Calu3 (cell line): Measurements from ENCODE around the gene PRR15L. TPM values are rescaled to one million over a fixed set of nuclear protein-coding genes. Genes with fewer than 3 reads are reported as not detected.
A peak's percentile ranks its signal among the peaks of the same experiment; 100 is the strongest.

Experiments used
- BruUV-seq: library from RNA; stranded (reverse); fragments of 400-500 nt; replicated peaks from 2 replicates; lab custom pipeline; 2021; lab: Mats Ljungman, UMichigan
- CTCF ChIA-PET: fragments of 300-600 bp; sonication (Branson Sonifier 250); formaldehyde crosslinking; loops from one replicate; lab custom pipeline; 2022; ENCODE audit warnings: antibody characterized with exemption; lab: Charles Lee
- DNase-seq: peaks from one replicate; pipeline ENCODE4 v3.0.0; 2022
- H3K27ac Mint-ChIP-seq: one replicate; pipeline ENCODE4 v1.8.0; 2022; ENCODE audit warnings: mixed read lengths; ENCODE audit not compliant: unreplicated experiment
- H3K27me3 Mint-ChIP-seq: one replicate; pipeline ENCODE4 v1.8.0; 2022; ENCODE audit warnings: mixed read lengths; ENCODE audit not compliant: unreplicated experiment
- H3K36me3 Mint-ChIP-seq: one replicate; pipeline ENCODE4 v1.8.0; 2022; ENCODE audit warnings: mild to moderate bottlenecking, moderate library complexity, mixed read lengths; ENCODE audit not compliant: insufficient read depth, unreplicated experiment
- H3K4me1 Mint-ChIP-seq: one replicate; pipeline ENCODE4 v1.8.0; 2022; ENCODE audit warnings: mild to moderate bottlenecking, low read depth, mixed read lengths; ENCODE audit not compliant: unreplicated experiment
- H3K4me3 Mint-ChIP-seq: one replicate; pipeline ENCODE4 v1.8.0; 2022; ENCODE audit warnings: mild to moderate bottlenecking, low read depth, moderate library complexity, mixed read lengths; ENCODE audit not compliant: unreplicated experiment
- H3K9me3 Mint-ChIP-seq: one replicate; pipeline ENCODE4 v1.8.0; 2022; ENCODE audit warnings: low read depth, mixed read lengths; ENCODE audit not compliant: unreplicated experiment
- intact Hi-C: fragments of 100-400 bp; cut with micrococcal nuclease; formaldehyde crosslinking; loops from one replicate; pipeline ENCODE4 v1.10.0; 2022; ENCODE audit not compliant: unreplicated experiment
- total RNA-seq: library from RNA; stranded (reverse); gene quantifications from 2 replicates; pipeline ENCODE4 v1.2.3, GENCODE V29; 2022
- TF ChIP-seq, protein P1 (sequence below): fragments of 200-600 bp; IDR thresholded peaks from one replicate; pipeline ENCODE4 v1.8.0; 2022; ENCODE audit warnings: antibody characterized with exemption; ENCODE audit not compliant: unreplicated experiment

Gene PRR15L
- total RNA-seq, 1 experiment from 2014 or later, result 30.2 TPM

DNA sequence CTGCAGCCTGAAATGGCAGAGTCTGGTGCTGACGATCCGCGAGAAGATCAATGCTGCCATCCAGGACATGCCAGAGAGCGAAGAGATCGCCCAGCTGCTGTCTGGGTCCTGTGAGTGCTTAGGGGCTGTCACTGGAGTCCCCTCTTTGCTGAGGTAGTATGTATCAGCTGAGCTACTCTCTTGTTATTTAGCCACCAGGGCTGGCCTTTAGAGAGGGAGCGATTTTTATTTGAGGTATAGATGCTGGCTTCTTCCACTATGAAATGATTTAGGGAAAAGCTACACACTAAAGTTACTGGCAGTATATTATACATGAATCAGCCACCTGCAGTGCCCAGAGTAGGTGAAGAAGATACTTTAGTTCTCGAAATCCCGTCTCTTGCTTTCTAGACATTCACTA lies 15.9 kb upstream of the PRR15L start:
- CTCF ChIA-PET, result no interaction called here
- intact Hi-C loops, result no loop called here
- TF ChIP-seq, protein P1, sequence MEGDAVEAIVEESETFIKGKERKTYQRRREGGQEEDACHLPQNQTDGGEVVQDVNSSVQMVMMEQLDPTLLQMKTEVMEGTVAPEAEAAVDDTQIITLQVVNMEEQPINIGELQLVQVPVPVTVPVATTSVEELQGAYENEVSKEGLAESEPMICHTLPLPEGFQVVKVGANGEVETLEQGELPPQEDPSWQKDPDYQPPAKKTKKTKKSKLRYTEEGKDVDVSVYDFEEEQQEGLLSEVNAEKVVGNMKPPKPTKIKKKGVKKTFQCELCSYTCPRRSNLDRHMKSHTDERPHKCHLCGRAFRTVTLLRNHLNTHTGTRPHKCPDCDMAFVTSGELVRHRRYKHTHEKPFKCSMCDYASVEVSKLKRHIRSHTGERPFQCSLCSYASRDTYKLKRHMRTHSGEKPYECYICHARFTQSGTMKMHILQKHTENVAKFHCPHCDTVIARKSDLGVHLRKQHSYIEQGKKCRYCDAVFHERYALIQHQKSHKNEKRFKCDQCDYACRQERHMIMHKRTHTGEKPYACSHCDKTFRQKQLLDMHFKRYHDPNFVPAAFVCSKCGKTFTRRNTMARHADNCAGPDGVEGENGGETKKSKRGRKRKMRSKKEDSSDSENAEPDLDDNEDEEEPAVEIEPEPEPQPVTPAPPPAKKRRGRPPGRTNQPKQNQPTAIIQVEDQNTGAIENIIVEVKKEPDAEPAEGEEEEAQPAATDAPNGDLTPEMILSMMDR, result no peak
- Mint-ChIP-seq H3K27ac (no peak overlapping the region), H3K4me1 (peaks cover 15% of the 10 kb centered on the region), H3K36me3 (peaks cover 62% of the 10 kb centered on the region), H3K4me3 (no peak overlapping the region), H3K9me3 (no peaks in the 10 kb centered on the region), H3K27me3 (no peaks in the 10 kb centered on the region)
- BruUV-seq, result no TSS peak
- DNase-seq, result no peak

DNA sequence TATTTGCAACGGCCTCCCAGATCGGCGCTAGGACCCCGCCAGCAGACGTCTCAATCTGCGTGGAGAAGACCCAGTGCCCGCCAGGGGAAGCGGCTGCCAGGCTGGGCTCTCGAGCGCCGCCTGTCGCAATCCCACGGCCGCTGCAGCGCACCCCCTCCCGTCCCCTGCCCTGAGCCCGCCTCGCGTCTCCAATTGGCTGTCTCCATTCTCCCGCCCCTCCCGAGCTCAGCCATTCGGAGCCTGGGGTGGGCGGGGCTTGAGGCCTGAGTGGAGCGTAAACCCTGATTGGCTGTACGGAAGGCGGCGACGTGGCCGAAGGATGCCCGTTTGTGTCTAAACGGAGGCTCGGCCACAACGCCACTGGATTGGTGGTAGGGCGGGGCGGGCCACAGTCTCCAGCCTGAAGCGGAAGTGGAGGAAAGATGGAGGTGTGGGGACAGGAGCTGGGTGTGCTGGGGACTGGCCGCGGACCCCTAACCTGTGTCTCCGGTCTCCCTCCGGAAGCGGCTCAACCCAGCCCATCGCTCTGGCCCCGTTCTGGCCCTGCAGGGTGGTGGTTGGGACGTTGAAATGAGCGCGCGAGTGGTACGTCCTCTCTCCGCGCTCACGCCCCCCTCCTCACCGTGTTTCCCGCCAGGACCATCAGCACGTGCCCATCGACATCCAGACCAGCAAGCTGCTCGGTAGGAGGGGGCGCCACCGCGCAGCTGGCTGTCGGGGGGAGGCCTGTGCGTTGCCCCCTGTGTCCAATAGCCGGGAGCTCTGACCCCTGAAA lies 13.2 kb upstream of the PRR15L start, which contains the start of gene CDK5RAP3:
Gene CDK5RAP3 (plus strand): TSS at position 389 of the 775 bp plus-strand sequence. CDS start 34 bp downstream, at position 423.
- CTCF ChIA-PET, result interaction anchor here (0.6 to 6.7 kb wide), 28 partner anchors 9 to 1833 kb away, joined by 3 to 140 read pairs (median 4); partner anchors contain the start of genes NFE2L1, OSBPL7, PNPO and PRR15L
- no peaks in the 10 kb centered on the region for H3K27me3 Mint-ChIP-seq
- TF ChIP-seq, protein P1, result peak; percentile 100
- H3K27ac Mint-ChIP-seq, result peak within 1 kb of the TSS; percentile 19
- peak; percentile 100 for DNase-seq
- intact Hi-C loops, result loop anchor here (1.0 kb wide), 1 partner anchor 22 kb away; no protein-coding TSS in a partner anchor
- peaks cover 45% of the 10 kb centered on the region for H3K36me3 Mint-ChIP-seq
- peak within 1 kb of the TSS; percentile 94 for H3K4me3 Mint-ChIP-seq
- H3K4me1 Mint-ChIP-seq, result peaks cover 32% of the 10 kb centered on the region
- TSS peak; percentile 73 for BruUV-seq
- no peaks in the 10 kb centered on the region for H3K9me3 Mint-ChIP-seq

DNA sequence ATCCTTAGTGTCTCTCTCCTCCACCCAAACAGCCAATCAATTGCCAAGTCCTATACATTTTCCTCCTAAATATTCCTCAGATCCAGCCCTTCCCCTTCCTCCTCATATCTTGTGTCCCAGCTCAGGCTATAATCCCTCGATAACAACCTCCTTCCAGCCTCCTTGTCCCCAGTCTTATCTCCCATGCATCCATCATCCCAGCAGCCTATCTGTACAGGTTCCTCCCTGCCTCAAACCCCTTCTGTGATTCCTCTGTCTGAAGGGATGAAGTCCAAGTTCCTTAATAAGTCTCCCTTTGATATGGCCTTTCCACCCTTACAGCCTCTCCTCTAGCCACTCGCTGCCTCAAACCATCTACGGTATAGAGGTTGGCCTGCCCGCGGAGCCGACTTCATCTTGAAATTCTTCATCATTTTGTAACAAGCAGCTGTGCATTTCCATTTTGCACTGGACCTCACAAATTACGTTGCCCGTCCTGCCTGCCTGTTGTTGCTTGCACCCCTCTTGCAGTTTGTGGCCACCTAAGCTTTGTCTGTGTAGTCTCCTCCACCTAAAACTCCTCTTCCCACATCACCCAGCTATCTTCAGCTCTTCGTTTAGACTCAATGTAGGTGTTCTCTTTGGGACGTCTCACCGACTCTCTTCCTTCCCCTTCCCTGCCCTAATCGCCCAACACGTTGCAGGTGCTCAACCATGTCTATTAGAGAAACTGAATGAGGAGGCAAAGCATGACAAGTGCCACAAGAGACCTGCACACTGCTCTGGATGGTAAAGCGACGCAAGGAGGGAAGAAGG lies 12.4 kb upstream of the PRR15L start:
- intact Hi-C loops, result loop anchor here (1.0 kb wide), 1 partner anchor 21 kb away; no protein-coding TSS in a partner anchor

More for the DNA sequence above, 12.4 kb upstream of the PRR15L start:
- peak overlapping the region; percentile 19 for H3K27ac Mint-ChIP-seq
- TF ChIP-seq, protein P1, result no peak
- no peaks in the 10 kb centered on the region for H3K27me3 Mint-ChIP-seq
- peaks cover 38% of the 10 kb centered on the region for H3K36me3 Mint-ChIP-seq
- no TSS peak for BruUV-seq
- DNase-seq, result no peak
- peak overlapping the region; percentile 94 for H3K4me3 Mint-ChIP-seq
- peaks cover 36% of the 10 kb centered on the region for H3K4me1 Mint-ChIP-seq
- H3K9me3 Mint-ChIP-seq, result no peaks in the 10 kb centered on the region
- CTCF ChIA-PET, result interaction anchor here (0.8 to 6.7 kb wide), 24 partner anchors 10 to 161 kb away, joined by 3 to 140 read pairs (median 6); partner anchors contain the start of genes NFE2L1, OSBPL7, PNPO and PRR15L
